Fibroblast of mammary gland (primary cell): ENCODE results near the gene PRKAG2.
A peak's percentile ranks its signal among the peaks of the same experiment; 100 is the strongest.

Experiments used
- DNase-seq: peaks from one replicate; pipeline ENCODE4 v3.0.0-alpha.2; 2010; ENCODE audit warnings: low read depth
- H3K4me3 ChIP-seq: 2 replicates; pipeline ENCODE4 v1.5.1; 2011; ENCODE audit warnings: low read depth, mild to moderate bottlenecking, low read length, moderate library complexity; ENCODE audit not compliant: control insufficient read depth
- TF ChIP-seq, protein P1 (sequence below): conservative IDR thresholded peaks from 2 replicates; pipeline ENCODE4 v1.5.1; 2011; ENCODE audit warnings: low read depth, low read length, inconsistent platforms; ENCODE audit not compliant: control insufficient read depth, insufficient read depth

Gene PRKAG2

GRCh38 chr7:151708610-151709009 is 168.3 kb downstream of the PRKAG2 start:
- no peak for DNase-seq
- H3K4me3 ChIP-seq = no peak overlapping the region
- TF ChIP-seq, protein P1, sequence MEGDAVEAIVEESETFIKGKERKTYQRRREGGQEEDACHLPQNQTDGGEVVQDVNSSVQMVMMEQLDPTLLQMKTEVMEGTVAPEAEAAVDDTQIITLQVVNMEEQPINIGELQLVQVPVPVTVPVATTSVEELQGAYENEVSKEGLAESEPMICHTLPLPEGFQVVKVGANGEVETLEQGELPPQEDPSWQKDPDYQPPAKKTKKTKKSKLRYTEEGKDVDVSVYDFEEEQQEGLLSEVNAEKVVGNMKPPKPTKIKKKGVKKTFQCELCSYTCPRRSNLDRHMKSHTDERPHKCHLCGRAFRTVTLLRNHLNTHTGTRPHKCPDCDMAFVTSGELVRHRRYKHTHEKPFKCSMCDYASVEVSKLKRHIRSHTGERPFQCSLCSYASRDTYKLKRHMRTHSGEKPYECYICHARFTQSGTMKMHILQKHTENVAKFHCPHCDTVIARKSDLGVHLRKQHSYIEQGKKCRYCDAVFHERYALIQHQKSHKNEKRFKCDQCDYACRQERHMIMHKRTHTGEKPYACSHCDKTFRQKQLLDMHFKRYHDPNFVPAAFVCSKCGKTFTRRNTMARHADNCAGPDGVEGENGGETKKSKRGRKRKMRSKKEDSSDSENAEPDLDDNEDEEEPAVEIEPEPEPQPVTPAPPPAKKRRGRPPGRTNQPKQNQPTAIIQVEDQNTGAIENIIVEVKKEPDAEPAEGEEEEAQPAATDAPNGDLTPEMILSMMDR = no peak

- TF ChIP-seq, protein P1 = no peak
- no peak overlapping the region for H3K4me3 ChIP-seq
- DNase-seq = no peak
Observed at GRCh38 chr7:151707757-151708156, 169.2 kb downstream of the PRKAG2 start.

DNA sequence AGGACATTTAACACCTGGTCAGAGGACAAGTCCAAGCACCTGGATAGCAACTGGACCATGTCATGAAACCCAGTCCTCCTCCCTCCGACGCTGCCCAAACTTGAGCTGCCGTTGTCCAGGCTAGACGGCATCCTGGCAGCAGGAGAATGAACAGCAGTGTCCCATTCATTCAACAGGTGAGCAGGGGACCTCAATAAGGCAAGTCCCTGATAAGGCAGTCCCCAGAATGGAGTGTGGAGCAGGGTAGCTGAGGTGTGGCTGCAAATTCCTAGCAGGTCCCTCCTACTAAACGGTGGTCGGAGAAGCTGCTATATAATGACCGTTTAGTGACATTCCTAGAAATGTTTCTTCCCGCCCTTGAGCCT is 169.8 kb downstream of the PRKAG2 start:
- no peak for DNase-seq
- no peak overlapping the region for H3K4me3 ChIP-seq
- TF ChIP-seq, protein P1 = no peak

DNA sequence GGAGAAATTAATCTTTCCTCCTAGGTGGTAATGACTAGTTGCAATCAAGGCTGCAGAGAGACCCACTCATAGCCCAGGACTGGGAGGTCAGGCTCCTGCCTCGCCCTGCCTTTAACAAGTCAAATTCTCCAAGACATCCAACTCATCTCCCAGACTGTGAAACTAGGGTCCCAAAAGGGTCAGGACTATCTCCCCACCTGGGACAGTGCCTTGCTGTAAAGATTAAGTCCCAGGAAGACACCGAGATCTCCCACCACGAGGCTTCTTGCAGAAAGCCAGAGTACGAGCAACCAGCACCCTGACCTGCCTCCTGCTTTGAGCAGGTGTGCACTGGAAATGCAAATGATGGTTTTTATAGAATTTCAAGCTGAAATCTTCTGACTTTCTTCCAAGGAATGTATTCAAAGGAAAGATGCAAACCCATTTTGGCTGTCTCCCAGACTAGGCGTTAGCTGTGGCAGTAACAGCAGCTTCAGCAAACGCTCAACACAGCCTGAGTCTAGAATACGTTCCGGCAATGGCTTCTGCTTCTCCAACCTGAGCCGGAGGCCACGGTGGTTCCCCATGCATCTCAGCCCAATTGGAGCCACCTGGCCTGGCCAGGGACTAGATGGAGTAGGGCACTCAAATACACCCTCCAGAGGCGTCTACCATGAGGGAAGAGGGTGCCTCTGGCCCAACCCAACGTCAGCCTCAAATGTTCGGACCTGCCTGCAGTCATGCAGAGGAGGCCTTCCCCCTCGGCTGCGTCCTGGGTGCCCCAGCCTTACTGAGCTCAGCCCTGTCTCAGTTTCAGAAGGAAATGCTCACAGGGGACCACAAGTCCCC is 170.4 kb downstream of the PRKAG2 start:
- TF ChIP-seq, protein P1 = no peak

GRCh38 chr7:151705636-151706276 is 171.2 kb downstream of the PRKAG2 start:
- no peak overlapping the region for H3K4me3 ChIP-seq
- TF ChIP-seq, protein P1 = peak; percentile 55
- DNase-seq = peak; percentile 57

More for the DNA sequence above, 170.4 kb downstream of the PRKAG2 start:
- DNase-seq = no peak
- H3K4me3 ChIP-seq = no peak overlapping the region

DNA sequence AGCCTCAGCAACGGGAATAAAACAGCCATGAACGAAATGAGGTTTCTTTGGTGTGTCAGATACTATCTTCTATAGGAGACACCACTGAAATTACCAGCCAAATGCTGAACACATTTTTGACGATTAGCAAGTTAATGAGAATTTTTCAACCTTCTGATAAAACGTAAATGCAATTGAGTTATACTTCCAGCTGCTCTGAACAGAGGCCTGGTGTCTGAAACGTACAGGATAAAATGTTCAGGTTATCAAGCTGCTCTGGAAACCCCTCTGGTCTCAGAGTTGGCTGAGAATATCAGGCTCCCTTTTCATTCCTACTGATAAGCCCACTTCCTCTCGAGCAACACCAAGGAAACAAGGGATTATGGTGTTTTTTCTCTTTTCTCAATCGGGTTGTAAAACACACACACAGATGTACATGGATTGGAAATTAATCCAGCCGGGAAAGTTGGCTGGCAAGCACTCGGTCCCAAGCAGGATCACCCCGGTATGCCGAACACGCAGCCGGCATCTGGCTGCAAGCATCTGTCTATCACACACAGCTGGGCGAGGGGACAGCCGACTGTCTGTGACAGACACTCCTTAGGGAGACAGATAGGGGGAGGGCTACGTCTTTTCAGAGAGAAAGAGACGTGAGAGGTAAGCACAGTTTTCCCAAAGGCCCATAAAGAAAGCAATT is 171.8 kb downstream of the PRKAG2 start:
- no peak for DNase-seq
- TF ChIP-seq, protein P1 = no peak
- no peak overlapping the region for H3K4me3 ChIP-seq
